ENCODE results near the gene CASQ2.

DNA sequence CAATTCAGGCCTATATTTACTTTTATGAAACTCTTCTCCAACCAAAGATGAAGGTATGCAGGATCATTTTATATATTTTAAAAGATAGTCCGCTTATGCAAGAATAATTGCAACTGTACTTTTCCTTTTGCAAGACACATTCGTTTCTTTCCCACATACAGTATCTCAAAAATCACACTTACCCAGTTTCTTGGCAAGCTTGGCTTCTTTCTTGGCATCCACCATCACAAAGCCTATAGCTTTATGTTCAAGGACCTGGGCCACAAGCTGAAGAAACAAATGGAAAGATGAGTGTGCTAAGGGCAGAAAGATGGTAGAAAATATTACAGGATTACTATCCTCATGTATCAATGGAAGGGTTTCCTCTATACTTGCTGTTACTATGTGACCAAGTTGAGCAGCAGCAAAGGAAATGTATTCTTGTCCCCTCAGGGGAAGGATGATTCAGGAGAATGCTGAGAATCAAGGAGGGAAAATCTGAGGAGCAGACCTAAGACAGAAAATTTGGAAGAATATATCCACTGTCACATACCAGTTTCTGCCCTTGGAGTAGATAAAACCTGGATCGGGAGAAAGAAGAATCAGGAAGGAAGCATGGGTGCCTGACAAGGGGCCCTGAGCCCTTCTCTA lies 23.8 kb downstream of the CASQ2 start:
- TF ChIP-seq, protein P1, sequence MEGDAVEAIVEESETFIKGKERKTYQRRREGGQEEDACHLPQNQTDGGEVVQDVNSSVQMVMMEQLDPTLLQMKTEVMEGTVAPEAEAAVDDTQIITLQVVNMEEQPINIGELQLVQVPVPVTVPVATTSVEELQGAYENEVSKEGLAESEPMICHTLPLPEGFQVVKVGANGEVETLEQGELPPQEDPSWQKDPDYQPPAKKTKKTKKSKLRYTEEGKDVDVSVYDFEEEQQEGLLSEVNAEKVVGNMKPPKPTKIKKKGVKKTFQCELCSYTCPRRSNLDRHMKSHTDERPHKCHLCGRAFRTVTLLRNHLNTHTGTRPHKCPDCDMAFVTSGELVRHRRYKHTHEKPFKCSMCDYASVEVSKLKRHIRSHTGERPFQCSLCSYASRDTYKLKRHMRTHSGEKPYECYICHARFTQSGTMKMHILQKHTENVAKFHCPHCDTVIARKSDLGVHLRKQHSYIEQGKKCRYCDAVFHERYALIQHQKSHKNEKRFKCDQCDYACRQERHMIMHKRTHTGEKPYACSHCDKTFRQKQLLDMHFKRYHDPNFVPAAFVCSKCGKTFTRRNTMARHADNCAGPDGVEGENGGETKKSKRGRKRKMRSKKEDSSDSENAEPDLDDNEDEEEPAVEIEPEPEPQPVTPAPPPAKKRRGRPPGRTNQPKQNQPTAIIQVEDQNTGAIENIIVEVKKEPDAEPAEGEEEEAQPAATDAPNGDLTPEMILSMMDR (IDR thresholded peaks at IDR 0.05), result no peak
- TF ChIP-seq ZFX (IDR thresholded peaks at IDR 0.05; ENCODE audit: borderline replicate concordance), result no peak
